Measurements from ENCODE around the gene ANOS1. TPM values are rescaled to one million over a fixed set of nuclear protein-coding genes. Genes with fewer than 3 reads are reported as not detected.

ANOS1 gene
- total and polyA plus RNA-seq, 5 donors from 2014 or later: not detected

GRCh38 chrX:8647176-8647575 is 84.8 kb downstream of the ANOS1 start:
- no peak for ATAC-seq (ENCODE audit: low read depth in 2 of 2)
- no peak for DNase-seq
- H3K9me3 Mint-ChIP-seq: peaks cover 0 to 6% (median 2%) of the 10 kb centered on the region in 7 donors
- no peak overlapping the region for H3K27ac Mint-ChIP-seq
- no peak overlapping the region for H3K27ac ChIP-seq (ENCODE audit: insufficient read depth, low read length, poor library complexity, severe bottlenecking)
- no peaks in the 10 kb centered on the region for H3K4me1 Mint-ChIP-seq
- H3K36me3 Mint-ChIP-seq: no peaks in the 10 kb centered on the region
- H3K4me3 Mint-ChIP-seq: no peak overlapping the region
- H3K9me3 ChIP-seq (ENCODE audit: control insufficient read depth in 2 of 2, low read length in 2 of 2): no peaks in the 10 kb centered on the region
- no peak overlapping the region for H3K4me3 ChIP-seq (ENCODE audit: low read depth, low read length)
- no peaks in the 10 kb centered on the region for H3K36me3 ChIP-seq (ENCODE audit: control insufficient read depth, insufficient read depth, low read length)
- no peaks in the 10 kb centered on the region for H3K27me3 ChIP-seq (ENCODE audit: control insufficient read depth, insufficient read depth, low read length)
- H3K27me3 Mint-ChIP-seq: no peaks in the 10 kb centered on the region
- no peaks in the 10 kb centered on the region for H3K4me1 ChIP-seq (ENCODE audit: control insufficient read depth, insufficient read depth, low read length, poor library complexity, severe bottlenecking)

- Mint-ChIP-seq H3K4me1 (no peaks in the 10 kb centered on the region), H3K9me3 (peaks cover 0 to 6% (median 0%) of the 10 kb centered on the region in 7 donors), H3K27ac (no peak overlapping the region), H3K4me3 (no peak overlapping the region), H3K27me3 (no peaks in the 10 kb centered on the region), H3K36me3 (no peaks in the 10 kb centered on the region)
- H3K4me1 ChIP-seq (ENCODE audit: control insufficient read depth, insufficient read depth, low read length, poor library complexity, severe bottlenecking): no peaks in the 10 kb centered on the region
- H3K27me3 ChIP-seq (ENCODE audit: control insufficient read depth, insufficient read depth, low read length): no peaks in the 10 kb centered on the region
- H3K9me3 ChIP-seq (ENCODE audit: control insufficient read depth in 2 of 2, low read length in 2 of 2): no peaks in the 10 kb centered on the region
- H3K36me3 ChIP-seq (ENCODE audit: control insufficient read depth, insufficient read depth, low read length): no peaks in the 10 kb centered on the region
- H3K27ac ChIP-seq (ENCODE audit: insufficient read depth, low read length, poor library complexity, severe bottlenecking): no peak overlapping the region
- ATAC-seq (ENCODE audit: low read depth in 2 of 2): no peak
- no peak overlapping the region for H3K4me3 ChIP-seq (ENCODE audit: low read depth, low read length)
- no peak for DNase-seq
These were observed 91.9 kb downstream of the ANOS1 start for GRCh38 chrX:8639949-8640475.

- DNase-seq (no peak), ATAC-seq (ENCODE audit: low read depth in 2 of 2) (no peak)
- Histone ChIP-seq H3K27ac (ENCODE audit: insufficient read depth, low read length, poor library complexity, severe bottlenecking) (no peak overlapping the region), H3K27me3 (ENCODE audit: control insufficient read depth, insufficient read depth, low read length) (no peaks in the 10 kb centered on the region), H3K4me1 (ENCODE audit: control insufficient read depth, insufficient read depth, low read length, poor library complexity, severe bottlenecking) (no peaks in the 10 kb centered on the region), H3K4me3 (ENCODE audit: low read depth, low read length) (no peak overlapping the region), H3K36me3 (ENCODE audit: control insufficient read depth, insufficient read depth, low read length) (no peaks in the 10 kb centered on the region), H3K9me3 (ENCODE audit: control insufficient read depth in 2 of 2, low read length in 2 of 2) (no peaks in the 10 kb centered on the region)
- Mint-ChIP-seq H3K27me3 (no peaks in the 10 kb centered on the region), H3K4me3 (no peak overlapping the region), H3K4me1 (no peaks in the 10 kb centered on the region), H3K27ac (no peak overlapping the region), H3K36me3 (no peaks in the 10 kb centered on the region), H3K9me3 (peaks cover 0 to 4% (median 0%) of the 10 kb centered on the region in 7 donors)
These were observed 95.4 kb downstream of the ANOS1 start for GRCh38 chrX:8636497-8636896.

GRCh38 chrX:8635812-8636211 is 96.1 kb downstream of the ANOS1 start:
- ATAC-seq (ENCODE audit: low read depth in 2 of 2) (no peak), DNase-seq (no peak)
- no peaks in the 10 kb centered on the region for H3K9me3 ChIP-seq (ENCODE audit: control insufficient read depth in 2 of 2, low read length in 2 of 2)
- no peaks in the 10 kb centered on the region for H3K4me1 ChIP-seq (ENCODE audit: control insufficient read depth, insufficient read depth, low read length, poor library complexity, severe bottlenecking)
- no peak overlapping the region for H3K27ac ChIP-seq (ENCODE audit: insufficient read depth, low read length, poor library complexity, severe bottlenecking)
- no peaks in the 10 kb centered on the region for H3K36me3 Mint-ChIP-seq
- H3K36me3 ChIP-seq (ENCODE audit: control insufficient read depth, insufficient read depth, low read length): no peaks in the 10 kb centered on the region
- H3K4me3 ChIP-seq (ENCODE audit: low read depth, low read length): no peak overlapping the region
- no peak overlapping the region for H3K27ac Mint-ChIP-seq
- H3K4me3 Mint-ChIP-seq: no peak overlapping the region
- no peaks in the 10 kb centered on the region for H3K27me3 ChIP-seq (ENCODE audit: control insufficient read depth, insufficient read depth, low read length)
- peaks cover 0 to 5% (median 0%) of the 10 kb centered on the region in 7 donors for H3K9me3 Mint-ChIP-seq
- H3K4me1 Mint-ChIP-seq: no peaks in the 10 kb centered on the region
- H3K27me3 Mint-ChIP-seq: no peaks in the 10 kb centered on the region

GRCh38 chrX:8632924-8633323 is 99.0 kb downstream of the ANOS1 start:
- no peak for ATAC-seq (ENCODE audit: low read depth in 2 of 2)

GRCh38 chrX:8629871-8630270 is 102.1 kb downstream of the ANOS1 start:
- Mint-ChIP-seq H3K27me3 (no peaks in the 10 kb centered on the region), H3K4me3 (no peak overlapping the region), H3K27ac (no peak overlapping the region), H3K9me3 (peaks cover 0 to 7% (median 2%) of the 10 kb centered on the region in 7 donors), H3K36me3 (no peaks in the 10 kb centered on the region), H3K4me1 (no peaks in the 10 kb centered on the region)
- H3K4me3 ChIP-seq (ENCODE audit: low read depth, low read length): no peak overlapping the region
- no peaks in the 10 kb centered on the region for H3K36me3 ChIP-seq (ENCODE audit: control insufficient read depth, insufficient read depth, low read length)
- DNase-seq: no peak
- H3K9me3 ChIP-seq (ENCODE audit: control insufficient read depth in 2 of 2, low read length in 2 of 2): no peaks in the 10 kb centered on the region
- no peak overlapping the region for H3K27ac ChIP-seq (ENCODE audit: insufficient read depth, low read length, poor library complexity, severe bottlenecking)
- no peak for ATAC-seq (ENCODE audit: low read depth in 2 of 2)
- H3K4me1 ChIP-seq (ENCODE audit: control insufficient read depth, insufficient read depth, low read length, poor library complexity, severe bottlenecking): no peaks in the 10 kb centered on the region
- no peaks in the 10 kb centered on the region for H3K27me3 ChIP-seq (ENCODE audit: control insufficient read depth, insufficient read depth, low read length)

More at GRCh38 chrX:8632924-8633323, 99.0 kb downstream of the ANOS1 start:
- Histone ChIP-seq H3K9me3 (ENCODE audit: control insufficient read depth in 2 of 2, low read length in 2 of 2) (no peaks in the 10 kb centered on the region), H3K4me3 (ENCODE audit: low read depth, low read length) (no peak overlapping the region), H3K27me3 (ENCODE audit: control insufficient read depth, insufficient read depth, low read length) (no peaks in the 10 kb centered on the region), H3K36me3 (ENCODE audit: control insufficient read depth, insufficient read depth, low read length) (no peaks in the 10 kb centered on the region), H3K27ac (ENCODE audit: insufficient read depth, low read length, poor library complexity, severe bottlenecking) (no peak overlapping the region), H3K4me1 (ENCODE audit: control insufficient read depth, insufficient read depth, low read length, poor library complexity, severe bottlenecking) (no peaks in the 10 kb centered on the region)
- no peak overlapping the region for H3K4me3 Mint-ChIP-seq
- peaks cover 0 to 9% (median 2%) of the 10 kb centered on the region in 7 donors for H3K9me3 Mint-ChIP-seq
- no peaks in the 10 kb centered on the region for H3K36me3 Mint-ChIP-seq
- H3K27me3 Mint-ChIP-seq: no peaks in the 10 kb centered on the region
- DNase-seq: no peak
- H3K27ac Mint-ChIP-seq: no peak overlapping the region
- no peaks in the 10 kb centered on the region for H3K4me1 Mint-ChIP-seq

- H3K9me3 ChIP-seq (ENCODE audit: control insufficient read depth in 2 of 2, low read length in 2 of 2): no peaks in the 10 kb centered on the region
- Mint-ChIP-seq H3K27ac (no peak overlapping the region), H3K4me3 (no peak overlapping the region), H3K4me1 (no peaks in the 10 kb centered on the region), H3K36me3 (no peaks in the 10 kb centered on the region), H3K9me3 (peaks cover 0 to 7% (median 2%) of the 10 kb centered on the region in 7 donors), H3K27me3 (no peaks in the 10 kb centered on the region)
- H3K4me1 ChIP-seq (ENCODE audit: control insufficient read depth, insufficient read depth, low read length, poor library complexity, severe bottlenecking): no peaks in the 10 kb centered on the region
- no peaks in the 10 kb centered on the region for H3K36me3 ChIP-seq (ENCODE audit: control insufficient read depth, insufficient read depth, low read length)
- no peak overlapping the region for H3K4me3 ChIP-seq (ENCODE audit: low read depth, low read length)
- ATAC-seq (ENCODE audit: low read depth in 2 of 2) (no peak), DNase-seq (no peak)
- no peak overlapping the region for H3K27ac ChIP-seq (ENCODE audit: insufficient read depth, low read length, poor library complexity, severe bottlenecking)
- no peaks in the 10 kb centered on the region for H3K27me3 ChIP-seq (ENCODE audit: control insufficient read depth, insufficient read depth, low read length)
These were observed 104.1 kb downstream of the ANOS1 start for GRCh38 chrX:8627796-8628195.

GRCh38 chrX:8607326-8607725 is 124.6 kb downstream of the ANOS1 start:
- ATAC-seq (ENCODE audit: low read depth in 2 of 2): no peak

More at GRCh38 chrX:8607326-8607725, 124.6 kb downstream of the ANOS1 start:
- no peak overlapping the region for H3K4me3 ChIP-seq (ENCODE audit: low read depth, low read length)
- Mint-ChIP-seq H3K4me3 (no peak overlapping the region), H3K36me3 (no peaks in the 10 kb centered on the region), H3K4me1 (no peaks in the 10 kb centered on the region), H3K9me3 (peaks cover 0 to 4% (median 0%) of the 10 kb centered on the region in 7 donors), H3K27ac (no peak overlapping the region), H3K27me3 (no peaks in the 10 kb centered on the region)
- H3K27me3 ChIP-seq (ENCODE audit: control insufficient read depth, insufficient read depth, low read length): no peaks in the 10 kb centered on the region
- H3K4me1 ChIP-seq (ENCODE audit: control insufficient read depth, insufficient read depth, low read length, poor library complexity, severe bottlenecking): no peaks in the 10 kb centered on the region
- no peak overlapping the region for H3K27ac ChIP-seq (ENCODE audit: insufficient read depth, low read length, poor library complexity, severe bottlenecking)
- no peaks in the 10 kb centered on the region for H3K36me3 ChIP-seq (ENCODE audit: control insufficient read depth, insufficient read depth, low read length)
- no peak for DNase-seq
- peaks cover 2 to 7% of the 10 kb centered on the region in 2 experiments for H3K9me3 ChIP-seq (ENCODE audit: control insufficient read depth in 2 of 2, low read length in 2 of 2)

Measured in CD4-positive, CD25-positive, alpha-beta regulatory T cell (primary cell).